ENCODE measurements around the gene LTA.

LTA gene

GRCh38 chr6:31572041-31572911 lies at the start of gene LTA:
Gene LTA (plus strand): TSS chr6:31572289. CDS start chr6:31572743, 454 bp downstream.
- peak; percentile 69 to 81 for DNase-seq (ENCODE audit: low read depth in 2 of 2)

GRCh38 chr6:31525553-31525931 lies 46.5 kb upstream of the LTA start:
- no peak for DNase-seq (ENCODE audit: low read depth in 2 of 2)

DNA sequence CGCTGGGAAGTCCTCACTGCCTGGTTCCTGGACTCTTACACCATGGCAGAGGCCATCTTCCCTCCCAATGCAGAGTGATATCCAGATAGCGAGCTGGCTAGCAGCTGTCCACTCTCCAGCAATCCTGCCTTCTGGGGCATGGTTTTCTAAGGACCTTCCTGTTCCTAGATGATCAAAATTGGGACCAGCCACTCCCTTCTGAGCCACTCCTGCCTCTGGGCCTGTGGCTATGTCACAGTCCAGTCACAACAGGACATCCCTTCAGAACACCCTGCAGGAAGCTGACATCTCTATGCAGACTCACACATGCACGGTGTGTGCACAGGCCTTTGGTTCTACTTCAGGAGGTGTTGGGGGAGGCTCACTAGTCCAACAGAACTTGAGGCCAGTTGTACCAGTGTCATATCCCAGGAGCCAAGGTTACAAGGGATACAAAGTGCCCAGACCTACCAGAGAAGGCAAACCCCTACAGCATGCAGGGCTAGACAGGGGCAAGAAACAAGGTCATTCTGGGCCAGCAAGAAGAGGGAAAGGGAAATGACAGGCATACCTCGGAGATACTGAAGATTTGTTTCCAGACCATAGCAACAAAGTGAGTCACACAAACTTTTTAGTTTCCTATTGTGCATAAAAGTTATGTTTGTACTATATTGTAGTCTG lies 46.0 kb upstream of the LTA start:
- no peak for DNase-seq (ENCODE audit: low read depth in 2 of 2)

GRCh38 chr6:31528307-31528777 lies 43.7 kb upstream of the LTA start:
- no peak for DNase-seq (ENCODE audit: low read depth in 2 of 2)

DNA sequence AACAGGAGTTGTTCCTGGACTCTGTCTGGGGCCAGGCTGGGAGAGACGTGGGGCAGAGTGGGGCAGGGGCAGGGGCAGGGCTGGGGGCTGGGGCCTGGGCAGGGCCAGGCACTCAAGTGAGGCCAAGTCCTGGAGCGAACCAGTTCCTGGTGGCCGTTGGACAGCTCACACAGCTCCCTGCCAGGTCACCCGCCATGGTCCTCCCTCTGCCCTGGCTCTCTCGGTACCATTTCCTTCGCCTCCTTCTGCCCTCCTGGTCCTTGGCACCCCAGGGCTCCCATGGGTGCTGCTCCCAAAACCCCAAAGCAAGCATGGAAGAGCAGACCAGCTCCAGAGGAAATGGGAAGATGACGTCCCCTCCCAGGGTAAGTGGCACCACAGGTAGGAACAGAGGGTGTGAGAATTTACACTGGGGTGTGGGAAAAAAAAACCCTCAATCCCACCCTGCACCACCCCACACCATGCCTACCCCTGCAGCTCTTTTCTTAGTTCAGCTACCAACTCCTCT lies 43.2 kb upstream of the LTA start, which contains the start of gene MCCD1:
Gene MCCD1 (plus strand): TSS at position 142 of the 508 bp plus-strand sequence. CDS start 53 bp downstream, at position 195.
- DNase-seq (ENCODE audit: low read depth in 2 of 2), result no peak

GRCh38 chr6:31529329-31530150 lies 42.5 kb upstream of the LTA start:
- DNase-seq (ENCODE audit: low read depth in 2 of 2), result no peak

- no peak for DNase-seq (ENCODE audit: low read depth in 2 of 2)
Observed at GRCh38 chr6:31530659-31531058, 41.4 kb upstream of the LTA start.

DNA sequence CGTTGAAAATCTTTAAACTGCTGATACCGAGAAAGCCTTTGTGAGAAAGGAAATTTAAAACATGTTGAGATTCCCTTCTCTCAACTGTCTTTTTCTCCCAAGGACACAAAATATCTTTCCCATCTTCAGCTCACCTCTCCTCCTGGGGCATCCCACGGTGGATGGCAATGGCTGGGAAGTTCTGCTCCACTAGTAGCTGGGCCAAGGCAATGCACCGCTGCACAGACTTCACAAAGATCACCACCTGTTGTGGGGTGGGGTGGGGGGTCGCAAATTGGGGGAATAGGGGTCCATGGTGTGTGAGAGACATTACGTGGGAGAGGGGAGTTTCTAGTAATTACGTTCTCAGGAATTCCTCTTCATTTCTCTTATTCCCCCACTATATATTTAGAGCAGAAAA lies 40.9 kb upstream of the LTA start:
- DNase-seq (ENCODE audit: low read depth in 2 of 2), result no peak

DNA sequence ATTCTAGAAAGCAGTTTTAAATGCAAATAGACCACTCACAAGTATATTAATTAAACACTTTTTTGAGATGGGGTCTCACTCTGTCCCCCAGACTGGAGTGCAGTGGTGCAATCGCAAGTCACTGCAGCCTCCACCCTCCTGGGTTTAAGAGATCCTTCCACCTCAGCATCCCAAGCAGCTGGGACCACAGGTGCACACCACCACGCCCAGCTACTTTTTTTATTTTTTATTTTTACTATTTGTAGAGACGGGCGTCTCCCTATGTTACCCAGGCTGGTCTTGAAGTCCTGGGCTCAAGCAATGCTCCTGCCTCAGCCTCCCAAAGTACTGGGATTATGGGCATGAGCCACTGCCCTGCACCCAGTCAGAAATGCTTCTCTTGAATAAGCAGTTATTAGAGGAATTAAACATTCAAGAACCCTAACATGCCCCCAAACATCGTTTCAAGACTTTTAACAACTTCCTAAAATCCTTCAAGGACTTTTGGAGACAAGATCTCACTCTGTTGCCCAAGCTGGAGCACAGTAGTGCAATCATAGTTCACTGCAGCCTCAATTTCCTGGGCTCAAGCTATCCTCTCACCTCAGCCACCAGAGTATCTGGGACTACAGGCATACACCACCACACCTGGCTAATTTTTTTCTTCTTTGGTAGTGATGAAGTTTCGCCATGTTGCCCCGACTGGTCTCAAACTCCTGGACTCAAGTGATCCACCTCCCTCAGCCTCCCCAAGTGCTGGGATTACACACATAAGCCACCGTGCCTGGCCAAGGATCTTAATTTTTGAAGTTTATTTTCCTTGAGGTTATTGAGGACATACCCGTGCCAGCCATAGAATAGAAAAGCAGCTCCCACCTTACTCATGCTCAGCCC lies 40.1 kb upstream of the LTA start:
- no peak for DNase-seq (ENCODE audit: low read depth in 2 of 2)

DNA sequence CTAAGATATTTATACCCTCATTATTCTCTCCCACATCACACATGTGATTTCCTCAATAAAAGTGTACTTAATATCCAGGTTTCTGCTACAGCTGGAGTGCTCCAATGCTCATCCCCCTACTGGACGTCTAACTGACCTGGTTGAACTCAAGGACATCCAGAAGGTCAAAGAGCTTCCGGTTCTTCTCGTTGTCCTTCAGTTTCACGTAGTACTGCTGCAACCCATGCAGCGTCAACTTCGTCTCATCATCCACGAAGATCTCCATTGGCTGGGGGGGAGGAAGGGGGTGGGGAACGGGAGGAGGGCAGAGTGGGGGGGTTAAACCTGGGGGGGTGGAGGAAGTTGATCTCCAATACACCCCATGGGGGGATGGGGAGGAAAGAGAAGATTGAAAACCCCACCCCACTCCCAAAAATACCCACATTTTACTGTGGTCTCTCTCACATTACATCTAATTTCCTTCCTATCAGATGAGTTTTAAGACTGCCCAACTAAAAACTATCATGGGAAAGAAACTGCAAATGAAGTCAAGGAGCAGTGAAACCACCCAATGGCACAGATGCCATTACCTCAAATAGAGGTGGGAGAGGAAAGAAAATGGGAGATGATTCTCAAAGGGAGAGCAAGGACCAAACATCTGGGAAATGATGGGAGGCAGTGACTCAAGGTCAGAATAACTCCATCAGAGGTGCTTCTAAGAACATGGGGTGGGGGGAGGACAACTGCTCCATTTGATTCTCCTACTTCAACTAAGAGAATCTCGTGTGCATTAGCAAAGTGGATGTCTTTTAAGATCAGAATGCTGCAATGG lies 39.2 kb upstream of the LTA start:
- no peak for DNase-seq (ENCODE audit: low read depth in 2 of 2)

GRCh38 chr6:31533455-31533841 lies 38.6 kb upstream of the LTA start:
- no peak for DNase-seq (ENCODE audit: low read depth in 2 of 2)

GRCh38 chr6:31534011-31534410 lies 38.1 kb upstream of the LTA start:
- DNase-seq (ENCODE audit: low read depth in 2 of 2), result no peak

DNA sequence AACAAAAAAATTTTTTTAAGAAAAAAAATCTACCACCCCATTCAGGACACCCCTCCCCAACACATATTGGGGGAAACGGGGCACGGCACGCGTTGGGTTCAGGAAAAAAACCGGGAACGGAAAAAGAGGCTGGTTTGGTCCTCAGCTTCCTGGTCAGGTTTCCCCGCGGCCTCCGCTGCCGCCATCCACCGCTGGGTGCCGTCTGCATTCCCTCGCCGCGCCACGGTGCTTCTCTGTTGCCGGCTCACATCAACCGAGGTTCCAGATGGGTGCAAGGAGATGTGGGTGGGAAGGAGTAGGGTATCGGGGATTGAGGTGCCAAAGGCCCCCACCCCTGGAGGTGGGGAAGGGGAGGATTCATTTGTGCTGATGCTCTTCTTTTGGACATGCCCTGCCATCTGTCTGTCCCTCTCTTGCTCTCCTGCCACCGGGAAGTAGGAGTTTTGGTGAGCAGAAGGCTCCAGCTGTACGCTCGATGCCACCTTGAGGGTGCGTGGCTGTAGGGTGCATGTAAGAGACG lies 37.5 kb upstream of the LTA start:
- DNase-seq (ENCODE audit: low read depth in 2 of 2), result no peak

- DNase-seq (ENCODE audit: low read depth in 2 of 2), result no peak
Observed at GRCh38 chr6:31535538-31536324, 36.4 kb upstream of the LTA start.

- DNase-seq (ENCODE audit: low read depth in 2 of 2), result no peak
Observed at GRCh38 chr6:31538805-31539400, 33.2 kb upstream of the LTA start.

DNA sequence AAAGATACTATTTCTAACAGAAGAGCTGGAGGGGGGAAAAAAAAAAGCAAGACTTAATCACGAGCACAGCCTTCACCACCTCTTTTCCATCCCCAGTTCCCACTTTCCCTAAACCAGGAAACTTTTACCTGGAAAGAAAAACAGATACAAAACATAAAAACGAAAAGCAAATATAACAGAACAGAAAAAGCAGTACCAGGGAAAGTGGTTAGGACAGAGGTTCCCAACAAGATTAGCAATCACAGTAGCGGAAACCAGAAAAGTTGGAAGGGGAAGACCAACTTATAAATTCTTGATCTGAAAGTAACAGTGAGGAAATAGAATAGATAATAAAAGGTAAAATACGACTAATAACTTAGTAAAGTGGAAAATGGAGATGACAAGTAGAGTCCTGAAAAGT lies 31.4 kb upstream of the LTA start:
- DNase-seq (ENCODE audit: low read depth in 2 of 2), result no peak

DNA sequence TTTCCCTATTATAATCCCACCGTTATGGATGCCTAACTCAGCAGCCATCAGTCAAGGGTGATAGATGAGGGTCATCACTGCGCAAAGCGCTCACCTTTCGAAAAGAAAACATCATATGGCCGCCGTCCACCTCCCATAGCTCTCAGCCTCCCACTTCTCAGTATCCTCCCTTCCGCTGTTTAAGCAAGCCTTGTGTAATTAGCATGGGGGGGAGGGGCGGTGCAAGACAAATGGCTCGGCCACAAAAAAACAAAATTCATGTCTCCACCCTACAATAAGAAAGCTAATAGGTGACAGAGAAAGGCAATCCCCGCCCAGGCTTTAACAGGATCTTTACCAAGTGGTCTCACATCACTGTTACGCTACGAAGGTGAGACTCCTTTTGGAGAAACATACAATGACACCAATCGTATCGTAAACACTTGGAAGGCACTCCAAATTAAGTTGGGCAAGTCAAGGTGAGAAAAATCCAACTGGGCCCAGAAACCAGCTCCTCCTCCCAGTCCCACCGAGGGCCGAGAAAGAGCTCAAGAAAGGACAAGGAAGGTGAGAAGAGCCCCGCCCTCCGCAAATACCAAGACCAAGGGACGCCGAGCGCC lies 30.9 kb upstream of the LTA start:
- DNase-seq (ENCODE audit: low read depth in 2 of 2), result peak in 1 of 2 experiments; percentile 65

Data from stimulated activated CD4-positive, alpha-beta T cell treated with anti-CD3 and anti-CD28 coated beads, Interleukin-12 subunit alpha, Interleukin-12 subunit beta, amount 100 ng/mL, for 24 hours (primary cell).